HepG2 (cell line): ENCODE results near the gene ZFAND6. TPM values are rescaled to one million over a fixed set of nuclear protein-coding genes. Genes with fewer than 3 reads are reported as not detected.

Experiments
- BRD4 ChIP-seq: sonication (generic); formaldehyde crosslinking; IDR thresholded peaks from 2 replicates; pipeline ENCODE4 v1.4.0; 2020; ENCODE audit warnings: missing genetic modification reagents
- IRF2 ChIP-seq: IDR thresholded peaks from 2 replicates; pipeline ENCODE4 v1.6.1; 2018; ENCODE audit warnings: missing genetic modification reagents, missing compliant biosample characterization
- RXRB ChIP-seq: IDR thresholded peaks from 2 replicates; pipeline ENCODE4 v1.6.1; 2016; ENCODE audit warnings: borderline replicate concordance, missing genetic modification reagents, missing compliant biosample characterization
- ZNF263 ChIP-seq: sonication (generic); formaldehyde crosslinking; IDR thresholded peaks from 2 replicates; pipeline ENCODE4 v1.4.0; 2020; ENCODE audit warnings: missing genetic modification reagents
- ZNF33A ChIP-seq: sonication (generic); formaldehyde crosslinking; IDR thresholded peaks from 2 replicates; pipeline ENCODE4 v1.5.1; 2020; ENCODE audit warnings: missing genetic modification reagents, mild to moderate bottlenecking, moderate library complexity, borderline replicate concordance
- ZNF550 ChIP-seq: sonication (generic); formaldehyde crosslinking; IDR thresholded peaks from 2 replicates; pipeline ENCODE4 v1.4.0; 2020; ENCODE audit warnings: mild to moderate bottlenecking, missing genetic modification reagents, borderline replicate concordance
- ZNF703 ChIP-seq: sonication (generic); formaldehyde crosslinking; IDR thresholded peaks from 2 replicates; pipeline ENCODE4 v1.5.1; 2020; ENCODE audit warnings: missing genetic modification reagents, mild to moderate bottlenecking, moderate library complexity, borderline replicate concordance
- polyA plus RNA-seq, 8 experiments: library from polyadenylated mRNA; depleted of rRNA in 3 of 8; stranded (reverse) in 7 of 8; unstranded in 1 of 8; fragments of >200 nt; fragmentation: Illumina TruSeq in 4 of 8; extraction: Trizol in 4 of 8; gene quantifications; 2 replicates each; pipeline versions ENCODE4 v1.2.1 to v1.2.3, GENCODE V29; 2011 to 2016; ENCODE audit warnings: low read depth in 4 of 8, missing spikeins in 1 of 8, mixed read lengths in 1 of 8; ENCODE audit not compliant: insufficient read depth in 1 of 8
- total RNA-seq, 5 experiments: library from RNA; depleted of rRNA; stranded (reverse); fragments of >200 nt; fragmentation: Illumina TruSeq; extraction: Trizol; gene quantifications; 2 replicates each; pipeline ENCODE4 v1.2.3, GENCODE V29; 2016; ENCODE audit warnings: low read depth in 1 of 5
- TF ChIP-seq, protein P1 (sequence below): sonication (generic); formaldehyde crosslinking; IDR thresholded peaks from 2 replicates; pipeline ENCODE4 v1.4.0; 2020; ENCODE audit warnings: missing genetic modification reagents, borderline replicate concordance
- TF ChIP-seq, protein P2 (sequence below): sonication (generic); formaldehyde crosslinking; IDR thresholded peaks from 2 replicates; pipeline ENCODE4 v1.5.1; 2020; ENCODE audit warnings: mild to moderate bottlenecking, missing genetic modification reagents, borderline replicate concordance
- TF ChIP-seq, protein P3 (sequence below): sonication (generic); formaldehyde crosslinking; IDR thresholded peaks from 2 replicates; pipeline ENCODE4 v1.5.0; 2020; ENCODE audit warnings: mild to moderate bottlenecking, missing genetic modification reagents, borderline replicate concordance
- TF ChIP-seq, protein P4 (sequence below): sonication (generic); formaldehyde crosslinking; IDR thresholded peaks from 2 replicates; pipeline ENCODE4 v1.8.1; 2023; ENCODE audit warnings: missing genetic modification reagents, mild to moderate bottlenecking, borderline replicate concordance
- TF ChIP-seq, protein P5 (sequence below): sonication (generic); formaldehyde crosslinking; IDR thresholded peaks from 2 replicates; pipeline ENCODE4 v1.5.0; 2020; ENCODE audit warnings: missing genetic modification reagents
- TF ChIP-seq, protein P6 (sequence below): sonication (generic); formaldehyde crosslinking; IDR thresholded peaks from 2 replicates; pipeline ENCODE4 v1.8.1; 2023; ENCODE audit warnings: mild to moderate bottlenecking, moderate library complexity, missing genetic modification reagents

ZFAND6 gene
- total and polyA plus RNA-seq, 2 of the 13 experiments (the other 11 are each of a cell fraction or from before 2014, with no cell fraction given): 84.2 to 115 TPM

DNA sequence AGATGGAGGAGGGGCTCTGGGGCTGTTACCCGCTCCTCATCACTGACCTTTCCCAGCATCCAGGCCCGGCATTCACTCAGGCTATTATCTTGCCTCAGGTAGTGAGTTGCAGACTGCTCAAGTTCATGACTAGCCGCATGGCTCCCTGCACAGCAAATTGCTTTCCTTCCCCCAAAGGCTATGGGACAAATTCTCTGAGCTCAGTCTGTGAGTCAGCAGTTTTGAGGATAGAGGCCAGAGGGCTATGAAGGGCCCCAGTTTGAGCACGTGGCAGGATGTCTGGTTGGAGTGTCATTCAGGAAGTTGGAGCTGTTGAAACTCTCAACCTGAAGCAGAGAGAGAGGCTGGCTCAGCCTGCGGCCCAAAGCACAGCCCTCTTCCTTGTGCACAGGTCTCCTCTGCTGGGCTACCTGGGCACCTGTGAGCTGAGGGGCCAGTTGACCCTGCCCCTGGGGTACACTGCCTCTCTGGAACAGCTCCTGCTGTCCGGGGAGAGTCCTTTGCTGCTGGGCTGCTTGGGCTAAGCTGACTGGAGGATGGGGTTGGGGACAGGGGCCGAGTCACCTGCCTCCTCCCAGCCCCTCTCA is 101.2 kb downstream of the ZFAND6 start (continued):
- TF ChIP-seq, protein P1, sequence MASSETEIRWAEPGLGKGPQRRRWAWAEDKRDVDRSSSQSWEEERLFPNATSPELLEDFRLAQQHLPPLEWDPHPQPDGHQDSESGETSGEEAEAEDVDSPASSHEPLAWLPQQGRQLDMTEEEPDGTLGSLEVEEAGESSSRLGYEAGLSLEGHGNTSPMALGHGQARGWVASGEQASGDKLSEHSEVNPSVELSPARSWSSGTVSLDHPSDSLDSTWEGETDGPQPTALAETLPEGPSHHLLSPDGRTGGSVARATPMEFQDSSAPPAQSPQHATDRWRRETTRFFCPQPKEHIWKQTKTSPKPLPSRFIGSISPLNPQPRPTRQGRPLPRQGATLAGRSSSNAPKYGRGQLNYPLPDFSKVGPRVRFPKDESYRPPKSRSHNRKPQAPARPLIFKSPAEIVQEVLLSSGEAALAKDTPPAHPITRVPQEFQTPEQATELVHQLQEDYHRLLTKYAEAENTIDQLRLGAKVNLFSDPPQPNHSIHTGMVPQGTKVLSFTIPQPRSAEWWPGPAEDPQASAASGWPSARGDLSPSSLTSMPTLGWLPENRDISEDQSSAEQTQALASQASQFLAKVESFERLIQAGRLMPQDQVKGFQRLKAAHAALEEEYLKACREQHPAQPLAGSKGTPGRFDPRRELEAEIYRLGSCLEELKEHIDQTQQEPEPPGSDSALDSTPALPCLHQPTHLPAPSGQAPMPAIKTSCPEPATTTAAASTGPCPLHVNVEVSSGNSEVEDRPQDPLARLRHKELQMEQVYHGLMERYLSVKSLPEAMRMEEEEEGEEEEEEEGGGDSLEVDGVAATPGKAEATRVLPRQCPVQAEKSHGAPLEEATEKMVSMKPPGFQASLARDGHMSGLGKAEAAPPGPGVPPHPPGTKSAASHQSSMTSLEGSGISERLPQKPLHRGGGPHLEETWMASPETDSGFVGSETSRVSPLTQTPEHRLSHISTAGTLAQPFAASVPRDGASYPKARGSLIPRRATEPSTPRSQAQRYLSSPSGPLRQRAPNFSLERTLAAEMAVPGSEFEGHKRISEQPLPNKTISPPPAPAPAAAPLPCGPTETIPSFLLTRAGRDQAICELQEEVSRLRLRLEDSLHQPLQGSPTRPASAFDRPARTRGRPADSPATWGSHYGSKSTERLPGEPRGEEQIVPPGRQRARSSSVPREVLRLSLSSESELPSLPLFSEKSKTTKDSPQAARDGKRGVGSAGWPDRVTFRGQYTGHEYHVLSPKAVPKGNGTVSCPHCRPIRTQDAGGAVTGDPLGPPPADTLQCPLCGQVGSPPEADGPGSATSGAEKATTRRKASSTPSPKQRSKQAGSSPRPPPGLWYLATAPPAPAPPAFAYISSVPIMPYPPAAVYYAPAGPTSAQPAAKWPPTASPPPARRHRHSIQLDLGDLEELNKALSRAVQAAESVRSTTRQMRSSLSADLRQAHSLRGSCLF: no peak
- TF ChIP-seq, protein P2, sequence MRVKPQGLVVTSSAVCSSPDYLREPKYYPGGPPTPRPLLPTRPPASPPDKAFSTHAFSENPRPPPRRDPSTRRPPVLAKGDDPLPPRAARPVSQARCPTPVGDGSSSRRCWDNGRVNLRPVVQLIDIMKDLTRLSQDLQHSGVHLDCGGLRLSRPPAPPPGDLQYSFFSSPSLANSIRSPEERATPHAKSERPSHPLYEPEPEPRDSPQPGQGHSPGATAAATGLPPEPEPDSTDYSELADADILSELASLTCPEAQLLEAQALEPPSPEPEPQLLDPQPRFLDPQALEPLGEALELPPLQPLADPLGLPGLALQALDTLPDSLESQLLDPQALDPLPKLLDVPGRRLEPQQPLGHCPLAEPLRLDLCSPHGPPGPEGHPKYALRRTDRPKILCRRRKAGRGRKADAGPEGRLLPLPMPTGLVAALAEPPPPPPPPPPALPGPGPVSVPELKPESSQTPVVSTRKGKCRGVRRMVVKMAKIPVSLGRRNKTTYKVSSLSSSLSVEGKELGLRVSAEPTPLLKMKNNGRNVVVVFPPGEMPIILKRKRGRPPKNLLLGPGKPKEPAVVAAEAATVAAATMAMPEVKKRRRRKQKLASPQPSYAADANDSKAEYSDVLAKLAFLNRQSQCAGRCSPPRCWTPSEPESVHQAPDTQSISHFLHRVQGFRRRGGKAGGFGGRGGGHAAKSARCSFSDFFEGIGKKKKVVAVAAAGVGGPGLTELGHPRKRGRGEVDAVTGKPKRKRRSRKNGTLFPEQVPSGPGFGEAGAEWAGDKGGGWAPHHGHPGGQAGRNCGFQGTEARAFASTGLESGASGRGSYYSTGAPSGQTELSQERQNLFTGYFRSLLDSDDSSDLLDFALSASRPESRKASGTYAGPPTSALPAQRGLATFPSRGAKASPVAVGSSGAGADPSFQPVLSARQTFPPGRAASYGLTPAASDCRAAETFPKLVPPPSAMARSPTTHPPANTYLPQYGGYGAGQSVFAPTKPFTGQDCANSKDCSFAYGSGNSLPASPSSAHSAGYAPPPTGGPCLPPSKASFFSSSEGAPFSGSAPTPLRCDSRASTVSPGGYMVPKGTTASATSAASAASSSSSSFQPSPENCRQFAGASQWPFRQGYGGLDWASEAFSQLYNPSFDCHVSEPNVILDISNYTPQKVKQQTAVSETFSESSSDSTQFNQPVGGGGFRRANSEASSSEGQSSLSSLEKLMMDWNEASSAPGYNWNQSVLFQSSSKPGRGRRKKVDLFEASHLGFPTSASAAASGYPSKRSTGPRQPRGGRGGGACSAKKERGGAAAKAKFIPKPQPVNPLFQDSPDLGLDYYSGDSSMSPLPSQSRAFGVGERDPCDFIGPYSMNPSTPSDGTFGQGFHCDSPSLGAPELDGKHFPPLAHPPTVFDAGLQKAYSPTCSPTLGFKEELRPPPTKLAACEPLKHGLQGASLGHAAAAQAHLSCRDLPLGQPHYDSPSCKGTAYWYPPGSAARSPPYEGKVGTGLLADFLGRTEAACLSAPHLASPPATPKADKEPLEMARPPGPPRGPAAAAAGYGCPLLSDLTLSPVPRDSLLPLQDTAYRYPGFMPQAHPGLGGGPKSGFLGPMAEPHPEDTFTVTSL (CRISPR knock-in tag): no peak
- TF ChIP-seq, protein P3, sequence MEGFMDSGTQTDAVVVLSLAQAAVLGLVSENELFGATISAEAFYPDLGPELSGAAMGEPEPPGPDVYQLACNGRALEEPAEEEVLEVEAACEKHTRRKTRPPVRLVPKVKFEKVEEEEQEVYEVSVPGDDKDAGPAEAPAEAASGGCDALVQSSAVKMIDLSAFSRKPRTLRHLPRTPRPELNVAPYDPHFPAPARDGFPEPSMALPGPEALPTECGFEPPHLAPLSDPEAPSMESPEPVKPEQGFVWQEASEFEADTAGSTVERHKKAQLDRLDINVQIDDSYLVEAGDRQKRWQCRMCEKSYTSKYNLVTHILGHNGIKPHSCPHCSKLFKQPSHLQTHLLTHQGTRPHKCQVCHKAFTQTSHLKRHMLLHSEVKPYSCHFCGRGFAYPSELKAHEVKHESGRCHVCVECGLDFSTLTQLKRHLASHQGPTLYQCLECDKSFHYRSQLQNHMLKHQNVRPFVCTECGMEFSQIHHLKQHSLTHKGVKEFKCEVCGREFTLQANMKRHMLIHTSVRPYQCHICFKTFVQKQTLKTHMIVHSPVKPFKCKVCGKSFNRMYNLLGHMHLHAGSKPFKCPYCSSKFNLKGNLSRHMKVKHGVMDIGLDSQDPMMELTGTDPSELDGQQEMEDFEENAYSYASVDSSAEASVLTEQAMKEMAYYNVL: no peak
- TF ChIP-seq ZNF263: no peak
- TF ChIP-seq, protein P4, sequence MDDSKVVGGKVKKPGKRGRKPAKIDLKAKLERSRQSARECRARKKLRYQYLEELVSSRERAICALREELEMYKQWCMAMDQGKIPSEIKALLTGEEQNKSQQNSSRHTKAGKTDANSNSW: no peak
- no peak for TF ChIP-seq ZNF33A
- TF ChIP-seq ZNF550: no peak
- TF ChIP-seq, protein P5, sequence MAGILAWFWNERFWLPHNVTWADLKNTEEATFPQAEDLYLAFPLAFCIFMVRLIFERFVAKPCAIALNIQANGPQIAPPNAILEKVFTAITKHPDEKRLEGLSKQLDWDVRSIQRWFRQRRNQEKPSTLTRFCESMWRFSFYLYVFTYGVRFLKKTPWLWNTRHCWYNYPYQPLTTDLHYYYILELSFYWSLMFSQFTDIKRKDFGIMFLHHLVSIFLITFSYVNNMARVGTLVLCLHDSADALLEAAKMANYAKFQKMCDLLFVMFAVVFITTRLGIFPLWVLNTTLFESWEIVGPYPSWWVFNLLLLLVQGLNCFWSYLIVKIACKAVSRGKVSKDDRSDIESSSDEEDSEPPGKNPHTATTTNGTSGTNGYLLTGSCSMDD: no peak
- TF ChIP-seq BRD4 (CRISPR knock-in tag): no peak
- TF ChIP-seq, protein P6, sequence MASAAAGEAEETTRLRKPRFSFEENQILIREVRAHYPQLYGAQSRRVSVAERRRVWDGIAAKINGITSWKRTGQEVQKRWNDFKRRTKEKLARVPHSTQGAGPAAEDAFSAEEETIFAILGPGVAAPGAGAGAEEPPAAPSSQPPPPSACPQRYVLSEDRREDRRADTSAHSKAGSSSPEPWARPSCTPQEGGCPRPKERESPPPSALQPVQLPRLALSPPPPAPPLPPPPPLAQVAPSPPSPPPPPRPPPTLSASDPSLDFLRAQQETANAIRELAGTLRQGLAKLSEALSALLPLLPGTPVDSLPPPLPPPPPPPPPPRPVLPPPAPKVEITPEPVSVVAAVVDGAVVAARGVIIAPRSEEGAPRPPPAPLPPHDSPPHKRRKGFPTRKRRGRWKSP (CRISPR knock-in tag): no peak
- no peak for TF ChIP-seq ZNF703 (CRISPR knock-in tag)
- TF ChIP-seq RXRB (CRISPR knock-in tag): peak; percentile 90
- TF ChIP-seq IRF2 (CRISPR knock-in tag): 0 out of 2 replicates have a peak, but pooled peaks have one; percentile 43
